SU-DHL-6 (cell line): Measurements from ENCODE around the gene SLC13A4.

ENCODE experiments used
- H2AFZ ChIP-seq: fragments of 200-600 bp; sonication (generic); 2 replicates; pipeline ENCODE4 v1.6.1; 2014; ENCODE audit warnings: low read depth, mild to moderate bottlenecking, moderate library complexity, mixed read lengths, antibody characterized with exemption, low read length; ENCODE audit not compliant: severe bottlenecking
- H3F3A ChIP-seq: fragments of 200-600 bp; shearing (Covaris generic); 2 replicates; pipeline ENCODE4 v1.6.0; 2016; ENCODE audit warnings: antibody characterized with exemption, mild to moderate bottlenecking; ENCODE audit not compliant: insufficient read depth
- H3K27ac ChIP-seq: fragments of 200-600 bp; sonication (generic); 2 replicates; pipeline ENCODE4 v1.5.1; 2016; ENCODE audit warnings: low read depth, mild to moderate bottlenecking, low read length, moderate library complexity, mixed read lengths
- H3K27me3 ChIP-seq: fragments of 200-600 bp; sonication (generic), shearing (Covaris generic); 2 replicates; pipeline ENCODE4 v1.6.0; 2014; ENCODE audit warnings: mild to moderate bottlenecking, low read length
- H3K36me3 ChIP-seq: fragments of 200-600 bp; sonication (generic); 2 replicates; pipeline ENCODE4 v1.6.1; 2014; ENCODE audit warnings: mild to moderate bottlenecking, low read length, mixed read lengths
- H3K4me2 ChIP-seq: fragments of 300-600, 200-600 bp; shearing (Covaris generic), sonication (generic); 2 replicates; pipeline ENCODE4 v1.6.0; 2014; ENCODE audit warnings: low read length, low read depth, mild to moderate bottlenecking; ENCODE audit not compliant: poor library complexity, severe bottlenecking
- H3K4me3 ChIP-seq: fragments of 200-600 bp; sonication (generic); 2 replicates; pipeline ENCODE4 v1.5.1; 2014; ENCODE audit warnings: antibody characterized with exemption, low read length, mild to moderate bottlenecking, mixed read lengths; ENCODE audit not compliant: insufficient read depth, poor library complexity, severe bottlenecking
- H3K79me2 ChIP-seq: fragments of 200-600 bp; sonication (generic); 2 replicates; pipeline ENCODE4 v1.6.1; 2014; ENCODE audit warnings: mild to moderate bottlenecking, low read length, moderate library complexity; ENCODE audit not compliant: insufficient read depth
- H3K9ac ChIP-seq: fragments of 200-600 bp; sonication (generic); 2 replicates; pipeline ENCODE4 v1.7.0; 2014; ENCODE audit warnings: mild to moderate bottlenecking, low read length
- H3K9me2 ChIP-seq: fragments of 200-600 bp; sonication (generic); replicated peaks from 2 replicates; pipeline ENCODE4 v1.6.1; 2014; ENCODE audit warnings: low read length; ENCODE audit not compliant: insufficient read depth
- H3K9me3 ChIP-seq: fragments of 200-600 bp; sonication (generic); 2 replicates; pipeline ENCODE4 v1.6.1; 2014; ENCODE audit warnings: low read length, mixed read lengths; ENCODE audit not compliant: insufficient read depth
- H4K20me1 ChIP-seq: fragments of 200-600 bp; sonication (generic); 2 replicates; pipeline ENCODE4 v1.6.1; 2014; ENCODE audit warnings: low read depth, mild to moderate bottlenecking, antibody characterized with exemption, low read length, moderate library complexity, mixed read lengths
- EZH2phosphoT487 ChIP-seq: fragments of 200-600 bp; sonication (generic), shearing (Covaris generic); conservative IDR thresholded peaks from 2 replicates; pipeline ENCODE4 v1.6.1; 2018; ENCODE audit warnings: mild to moderate bottlenecking, antibody characterized with exemption, low read length, moderate library complexity, mixed read lengths
- TF ChIP-seq, protein P1 (sequence below): fragments of 200-600 bp; sonication (generic); IDR thresholded peaks from one replicate; pipeline ENCODE4 v1.5.1; 2017; ENCODE audit warnings: antibody characterized with exemption, mild to moderate bottlenecking, low read length, moderate library complexity; ENCODE audit not compliant: insufficient read depth, poor library complexity, severe bottlenecking

SLC13A4 gene

GRCh38 chr7:135714534-135715009, 13.4 kb downstream of the SLC13A4 start:
- Histone ChIP-seq H3K27me3 (no peaks in the 10 kb centered on the region), H3K9me2 (no peaks in the 10 kb centered on the region), H3K4me3 (no peak overlapping the region), H3K9ac (no peak overlapping the region), H3K27ac (no peak overlapping the region), H3F3A (no peaks in the 10 kb centered on the region), H3K4me2 (no peak overlapping the region), H4K20me1 (no peaks in the 10 kb centered on the region), H3K9me3 (no peaks in the 10 kb centered on the region), H2AFZ (no peak overlapping the region), H3K36me3 (no peaks in the 10 kb centered on the region), H3K79me2 (no peaks in the 10 kb centered on the region)
- TF ChIP-seq, protein P1, sequence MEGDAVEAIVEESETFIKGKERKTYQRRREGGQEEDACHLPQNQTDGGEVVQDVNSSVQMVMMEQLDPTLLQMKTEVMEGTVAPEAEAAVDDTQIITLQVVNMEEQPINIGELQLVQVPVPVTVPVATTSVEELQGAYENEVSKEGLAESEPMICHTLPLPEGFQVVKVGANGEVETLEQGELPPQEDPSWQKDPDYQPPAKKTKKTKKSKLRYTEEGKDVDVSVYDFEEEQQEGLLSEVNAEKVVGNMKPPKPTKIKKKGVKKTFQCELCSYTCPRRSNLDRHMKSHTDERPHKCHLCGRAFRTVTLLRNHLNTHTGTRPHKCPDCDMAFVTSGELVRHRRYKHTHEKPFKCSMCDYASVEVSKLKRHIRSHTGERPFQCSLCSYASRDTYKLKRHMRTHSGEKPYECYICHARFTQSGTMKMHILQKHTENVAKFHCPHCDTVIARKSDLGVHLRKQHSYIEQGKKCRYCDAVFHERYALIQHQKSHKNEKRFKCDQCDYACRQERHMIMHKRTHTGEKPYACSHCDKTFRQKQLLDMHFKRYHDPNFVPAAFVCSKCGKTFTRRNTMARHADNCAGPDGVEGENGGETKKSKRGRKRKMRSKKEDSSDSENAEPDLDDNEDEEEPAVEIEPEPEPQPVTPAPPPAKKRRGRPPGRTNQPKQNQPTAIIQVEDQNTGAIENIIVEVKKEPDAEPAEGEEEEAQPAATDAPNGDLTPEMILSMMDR: no peak
- no peak for TF ChIP-seq EZH2phosphoT487

- H3K36me3 ChIP-seq: no peaks in the 10 kb centered on the region
- no peaks in the 10 kb centered on the region for H3K9me3 ChIP-seq
- H3F3A ChIP-seq: no peaks in the 10 kb centered on the region
- H3K4me3 ChIP-seq: no peak overlapping the region
- no peak overlapping the region for H2AFZ ChIP-seq
- H3K9me2 ChIP-seq: no peaks in the 10 kb centered on the region
- H3K79me2 ChIP-seq: no peaks in the 10 kb centered on the region
- no peaks in the 10 kb centered on the region for H3K27me3 ChIP-seq
- no peak overlapping the region for H3K9ac ChIP-seq
- no peak overlapping the region for H3K4me2 ChIP-seq
- TF ChIP-seq EZH2phosphoT487: no peak
- TF ChIP-seq, protein P1: no peak
- H3K27ac ChIP-seq: no peak overlapping the region
- H4K20me1 ChIP-seq: no peaks in the 10 kb centered on the region
Observed at GRCh38 chr7:135713836-135714470, 14.0 kb downstream of the SLC13A4 start.

- Histone ChIP-seq H2AFZ (no peak overlapping the region), H3F3A (no peaks in the 10 kb centered on the region), H3K27ac (no peak overlapping the region), H3K4me3 (no peak overlapping the region), H3K9me3 (no peaks in the 10 kb centered on the region), H4K20me1 (no peaks in the 10 kb centered on the region), H3K9ac (no peak overlapping the region), H3K4me2 (no peak overlapping the region), H3K9me2 (no peaks in the 10 kb centered on the region), H3K79me2 (no peaks in the 10 kb centered on the region), H3K36me3 (no peaks in the 10 kb centered on the region), H3K27me3 (no peaks in the 10 kb centered on the region)
- TF ChIP-seq EZH2phosphoT487: no peak
- TF ChIP-seq, protein P1: no peak
Observed at GRCh38 chr7:135712796-135713195, 15.2 kb downstream of the SLC13A4 start.
